NCI-H774 (cell line): ENCODE data around the gene GDF3.
"Not testable (repeated sequence)": the region's sequence is repeated elsewhere in the genome, so short reads cannot be mapped to it uniquely, and the experiment has no call there.

Experiments
- DNase-seq: peaks from one replicate; lab custom pipeline; 2025; lab: John Stamatoyannopoulos, UW

Gene GDF3

DNA sequence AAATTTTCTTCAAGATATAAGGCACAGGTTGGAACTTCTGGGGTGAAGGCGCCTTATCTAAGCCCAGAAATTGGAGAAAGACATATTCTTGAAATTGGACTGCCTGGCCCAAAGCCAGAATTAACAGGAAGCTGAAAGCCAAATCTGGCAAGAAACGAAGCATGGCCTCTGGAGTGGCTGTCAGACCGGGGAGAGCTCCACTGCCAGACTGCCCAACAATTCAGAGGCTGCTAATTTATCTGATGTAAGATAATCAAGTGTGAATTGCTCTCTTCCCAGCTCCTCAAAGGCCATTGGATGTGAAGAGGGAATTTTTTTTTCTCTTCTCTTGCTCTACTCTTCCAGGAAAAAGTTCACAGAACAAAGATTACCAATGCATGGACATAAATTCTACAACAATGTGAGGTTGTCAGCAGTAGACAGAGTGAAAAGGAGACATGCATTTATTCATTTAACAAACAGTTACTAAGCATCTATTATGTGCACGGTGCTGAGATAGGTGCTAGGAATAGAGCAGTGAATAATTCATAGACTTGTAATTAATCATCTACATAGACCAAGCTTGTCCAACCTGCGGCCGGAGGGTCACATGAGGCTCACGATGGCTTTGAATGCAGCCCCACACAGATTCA lies at the start of gene GDF3:
GDF3 (minus strand) TSS at position 210 of the 632 bp plus-strand sequence; CDS start at position 163, 47 bp downstream.
- no peak for DNase-seq

DNA sequence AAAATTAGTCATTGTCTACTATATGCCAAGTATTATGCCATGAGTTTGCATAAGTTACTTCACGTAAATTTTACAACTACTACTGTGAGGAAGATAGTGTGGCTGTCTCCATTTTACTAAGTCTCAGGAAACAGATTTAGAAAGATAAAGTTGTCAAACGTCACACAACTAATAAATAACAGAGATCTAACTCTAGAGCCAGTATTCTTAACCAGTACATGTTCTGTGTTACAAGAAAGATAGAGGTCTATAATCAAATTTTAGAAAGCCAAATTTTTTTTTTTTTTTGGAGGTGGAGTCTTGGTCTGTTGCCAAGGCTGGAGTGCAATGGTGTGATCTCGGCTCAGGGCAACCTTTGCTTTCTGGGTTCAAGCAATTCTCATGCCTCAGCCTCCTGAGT lies 37.4 kb upstream of the GDF3 start:
- DNase-seq: no peak

- DNase-seq: no peak
Measured at GRCh38 chr12:7731486-7731885, 35.9 kb upstream of the GDF3 start.

DNA sequence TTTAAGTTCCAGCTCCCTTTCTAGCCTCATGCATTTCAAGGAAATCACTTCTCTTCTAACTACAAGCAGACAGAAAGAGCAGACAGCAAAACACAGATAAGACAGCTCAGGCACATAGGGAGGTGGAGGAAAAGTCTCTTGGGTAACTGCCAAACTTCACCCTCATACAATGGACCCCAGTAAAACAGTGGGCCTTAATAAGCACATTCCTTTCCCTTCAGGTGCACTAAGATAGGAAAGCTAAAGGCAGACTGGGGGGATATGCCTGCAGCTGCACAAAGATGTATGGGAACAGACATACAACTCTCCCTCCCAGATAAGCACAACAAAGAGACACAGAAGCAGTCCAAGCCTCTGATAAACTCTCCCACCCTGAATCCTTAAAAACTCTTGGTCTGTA lies 35.4 kb upstream of the GDF3 start:
- DNase-seq: not testable (repeated sequence)

- DNase-seq: no peak
Measured at GRCh38 chr12:7729746-7730145, 34.2 kb upstream of the GDF3 start.

- DNase-seq: no peak
Measured at GRCh38 chr12:7723926-7724325, 28.4 kb upstream of the GDF3 start.

DNA sequence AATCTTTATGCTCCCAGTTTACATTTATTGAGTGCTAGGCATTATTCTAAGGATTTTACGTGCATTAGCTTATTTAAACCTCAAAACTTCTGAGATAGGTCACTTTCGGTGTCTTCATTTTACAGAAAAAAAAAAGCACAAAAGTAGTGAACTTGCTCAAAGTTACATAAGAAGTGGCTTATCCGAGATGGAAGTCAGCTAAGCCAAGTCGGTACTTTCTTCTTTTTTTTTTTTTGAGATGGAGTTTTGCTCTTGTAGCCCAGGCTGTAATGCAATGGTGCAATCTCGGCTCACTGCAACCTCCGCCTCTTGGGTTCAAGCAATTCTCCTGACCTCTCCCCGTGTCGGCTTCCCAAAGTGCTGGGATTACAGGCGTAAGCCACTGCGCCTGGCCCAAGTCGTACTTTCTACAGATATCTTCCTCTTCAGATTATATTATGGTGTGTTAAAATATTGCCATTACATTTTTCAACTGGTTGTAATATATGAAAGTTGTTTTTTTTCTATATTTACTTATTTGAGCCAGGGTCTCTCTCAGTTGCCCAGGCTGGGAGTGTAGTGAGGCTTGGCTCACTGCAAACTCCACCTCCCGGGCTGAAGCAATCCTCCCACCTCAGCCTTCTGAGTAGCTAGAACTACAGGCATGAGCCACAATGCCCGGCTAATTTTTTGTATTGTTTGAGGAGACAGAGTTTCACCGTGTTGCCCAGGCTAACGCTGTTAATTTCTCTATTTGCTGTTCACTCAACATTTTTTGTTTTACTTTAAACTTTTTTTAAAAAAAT lies 24.6 kb upstream of the GDF3 start:
- DNase-seq: no peak

DNA sequence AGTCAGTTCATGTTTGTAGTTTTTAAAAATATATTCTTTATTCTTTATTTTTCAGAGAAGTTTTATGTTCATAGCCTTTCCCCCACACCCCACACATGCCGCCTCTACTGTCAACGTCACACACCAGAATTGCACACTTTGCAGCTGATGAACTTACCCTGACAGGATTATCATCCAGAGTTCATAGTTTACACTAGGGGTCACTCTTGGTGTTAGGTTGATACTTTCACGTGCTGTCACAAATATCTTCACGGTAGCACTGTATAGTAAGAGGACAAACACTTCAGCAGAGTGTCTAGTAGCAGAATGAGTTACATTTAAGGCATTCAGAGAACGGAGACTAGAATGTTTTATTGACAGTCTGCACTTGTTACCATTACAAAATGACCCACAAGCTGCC lies 20.8 kb upstream of the GDF3 start:
- no peak for DNase-seq

- DNase-seq: no peak
Measured at GRCh38 chr12:7712841-7713442, 17.4 kb upstream of the GDF3 start.

- DNase-seq: no peak
Measured at GRCh38 chr12:7711133-7711532, 15.6 kb upstream of the GDF3 start, which contains the start of gene DPPA3. Gene DPPA3 (plus strand): TSS chr12:7711433. CDS start chr12:7711571, 138 bp downstream.

- no peak for DNase-seq
Measured at GRCh38 chr12:7709969-7710675, 14.5 kb upstream of the GDF3 start.

DNA sequence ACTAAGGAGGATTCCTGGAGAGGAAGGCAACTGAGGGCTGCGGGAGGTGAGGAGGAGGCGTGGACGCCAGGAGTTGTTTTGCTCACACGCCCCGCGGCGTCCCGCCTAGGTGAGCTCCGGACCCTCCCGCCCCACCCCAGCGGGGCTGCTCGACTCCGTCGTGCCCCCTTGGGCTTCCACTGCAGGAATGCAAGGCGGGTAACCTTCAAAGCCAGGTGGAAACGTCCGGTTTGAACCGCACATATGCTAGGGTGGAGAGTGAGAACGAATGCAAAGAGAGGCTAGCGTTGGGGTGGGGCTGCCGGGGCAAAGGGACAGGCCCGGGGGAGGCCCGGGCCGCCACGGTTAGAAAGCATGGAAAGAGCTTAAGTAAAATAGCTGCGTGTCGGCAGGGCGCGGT lies 10.3 kb upstream of the GDF3 start:
- DNase-seq: no peak

GRCh38 chr12:7695237-7695560 lies 376 bp downstream of the GDF3 start:
- no peak for DNase-seq

- DNase-seq: no peak
Measured at GRCh38 chr12:7694556-7695236, 879 bp downstream of the GDF3 start.

DNA sequence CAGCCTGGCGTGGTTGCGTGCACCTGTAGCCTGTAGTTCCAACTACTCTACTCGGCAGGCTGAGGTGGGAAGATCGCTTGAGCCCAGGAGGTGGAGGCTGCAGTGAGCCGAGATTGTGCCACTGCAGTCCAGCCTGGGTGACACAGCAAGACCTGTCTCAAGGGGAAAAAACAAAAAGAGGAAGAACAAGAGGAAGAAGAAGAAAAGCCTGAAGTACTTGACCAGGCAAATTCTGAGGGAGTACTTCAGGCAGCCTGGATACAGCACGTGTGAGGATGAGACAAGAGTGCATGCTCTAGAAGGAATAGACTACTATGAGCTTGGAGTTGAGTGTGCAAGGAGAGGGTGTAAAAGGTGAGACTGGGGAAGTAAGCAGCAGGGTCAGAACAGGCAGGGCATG lies 1.8 kb downstream of the GDF3 start:
- DNase-seq: no peak

- DNase-seq: no peak
Measured at GRCh38 chr12:7681535-7681934, 14.0 kb downstream of the GDF3 start.

DNA sequence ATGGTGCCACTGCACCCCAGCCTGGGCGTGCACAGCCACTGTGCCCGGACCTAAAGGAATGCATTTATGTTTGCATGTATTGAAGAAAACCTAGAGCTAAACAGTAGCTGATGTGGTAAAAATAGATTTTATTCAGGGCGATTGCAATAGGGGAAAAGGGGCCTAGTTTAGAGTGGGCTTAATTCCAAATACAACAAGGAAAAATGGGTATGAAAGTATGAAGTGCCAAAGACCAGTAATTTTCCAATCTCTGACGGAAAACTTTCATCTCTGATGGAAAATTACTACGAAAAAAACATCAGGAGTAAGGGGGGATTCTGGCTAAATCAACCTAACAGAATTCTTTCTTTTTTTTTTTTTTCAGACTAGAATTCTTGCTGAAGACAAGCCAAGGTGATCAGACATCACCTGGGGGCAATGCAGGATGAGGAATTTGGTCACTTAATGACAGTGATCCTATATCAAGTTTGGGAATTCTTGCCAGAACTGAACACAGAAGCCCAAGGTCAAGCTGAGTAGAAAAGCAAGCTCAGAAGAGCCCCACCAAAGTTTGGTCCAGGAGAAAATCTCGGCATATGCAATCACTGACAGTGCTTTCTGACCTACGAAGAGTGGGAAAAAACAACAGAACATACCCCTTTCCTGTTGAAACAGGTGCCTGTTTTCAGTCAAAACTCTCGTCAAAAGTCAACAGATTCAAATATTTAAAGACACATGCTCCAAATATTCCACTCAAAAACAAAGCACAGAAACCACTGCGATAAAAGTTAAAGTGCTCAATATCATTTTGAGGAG lies 16.1 kb downstream of the GDF3 start:
- no peak for DNase-seq

DNA sequence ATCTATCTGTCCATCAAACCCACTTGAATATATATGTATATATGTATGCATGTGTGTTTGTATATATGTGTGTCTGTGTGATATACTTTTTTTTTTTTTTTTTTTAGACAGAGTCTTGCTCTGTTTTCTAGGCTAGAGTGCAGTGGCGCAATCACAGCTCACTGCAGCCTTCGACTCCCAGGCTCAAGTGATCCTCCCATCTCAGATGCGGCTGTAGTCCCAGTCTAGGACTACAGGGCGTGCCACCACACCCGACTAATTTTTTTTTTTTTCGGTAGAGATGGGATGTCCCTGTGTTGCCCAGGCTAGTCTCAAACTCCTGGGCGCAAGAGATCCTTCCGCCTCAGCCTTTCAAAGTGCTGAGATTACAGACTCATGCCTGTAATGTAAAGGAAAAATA lies 16.8 kb downstream of the GDF3 start:
- no peak for DNase-seq

- not testable (repeated sequence) for DNase-seq
Measured at GRCh38 chr12:7677432-7677888, 18.1 kb downstream of the GDF3 start.

DNA sequence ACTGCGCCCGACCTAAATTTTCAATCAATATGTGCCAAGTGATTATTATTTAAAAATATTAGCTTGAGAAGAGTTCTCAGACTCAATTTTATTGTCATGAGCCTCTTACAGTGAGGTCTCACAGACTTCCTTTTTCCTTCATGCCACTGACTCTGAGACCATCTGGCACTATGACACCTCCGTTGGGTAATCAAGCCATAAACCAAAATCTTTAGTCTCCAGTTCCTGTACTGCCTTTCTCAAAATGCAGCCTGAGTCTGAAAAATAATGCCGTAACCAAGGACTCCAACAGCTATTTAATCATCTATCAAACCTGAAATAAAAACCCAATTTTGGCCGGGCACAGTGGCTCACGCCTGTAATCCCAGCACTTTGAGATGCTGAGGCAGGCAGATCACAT lies 20.1 kb downstream of the GDF3 start:
- not testable (repeated sequence) for DNase-seq

- no peak for DNase-seq
Measured at GRCh38 chr12:7668171-7668570, 27.4 kb downstream of the GDF3 start.
